Measurements from ENCODE around the gene SKAP1.

DNA sequence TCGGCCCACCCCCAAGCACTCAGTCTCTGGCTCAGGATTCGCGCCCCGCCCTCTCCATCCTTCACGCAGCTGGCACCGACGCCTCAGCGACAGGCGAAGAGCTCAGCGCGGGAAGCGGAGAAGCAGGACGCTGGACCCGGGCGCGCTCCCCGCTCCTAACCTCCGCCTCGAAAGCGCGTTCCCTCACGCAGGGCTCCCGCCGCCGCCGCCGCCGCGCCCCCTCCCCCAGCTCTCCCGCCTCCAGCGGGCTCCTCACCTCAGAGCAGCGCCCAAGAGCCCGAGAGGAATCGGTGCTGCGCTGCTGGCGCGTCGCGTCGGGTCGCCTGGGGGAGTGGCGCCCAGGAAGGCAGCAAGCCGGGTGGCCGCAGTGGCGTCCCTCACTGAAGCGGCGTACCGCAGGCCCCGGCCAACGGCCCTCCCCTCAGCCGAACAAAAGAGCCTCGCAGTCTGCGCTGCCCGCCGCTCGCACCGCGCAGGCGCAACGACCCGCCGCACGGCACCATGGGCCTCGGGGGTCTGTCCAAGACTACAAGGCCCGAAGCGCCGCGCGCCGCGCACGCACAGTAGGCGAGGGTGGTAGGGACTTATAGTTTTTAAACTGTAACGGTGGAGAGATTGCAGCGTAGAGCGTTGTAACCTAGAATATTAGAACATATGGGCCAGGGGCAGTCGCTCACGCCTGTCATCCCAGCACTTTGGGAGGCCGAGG, 328.8 kb downstream of the SKAP1 start, which contains the start of gene CBX1:
- TF ChIP-seq, protein P1, sequence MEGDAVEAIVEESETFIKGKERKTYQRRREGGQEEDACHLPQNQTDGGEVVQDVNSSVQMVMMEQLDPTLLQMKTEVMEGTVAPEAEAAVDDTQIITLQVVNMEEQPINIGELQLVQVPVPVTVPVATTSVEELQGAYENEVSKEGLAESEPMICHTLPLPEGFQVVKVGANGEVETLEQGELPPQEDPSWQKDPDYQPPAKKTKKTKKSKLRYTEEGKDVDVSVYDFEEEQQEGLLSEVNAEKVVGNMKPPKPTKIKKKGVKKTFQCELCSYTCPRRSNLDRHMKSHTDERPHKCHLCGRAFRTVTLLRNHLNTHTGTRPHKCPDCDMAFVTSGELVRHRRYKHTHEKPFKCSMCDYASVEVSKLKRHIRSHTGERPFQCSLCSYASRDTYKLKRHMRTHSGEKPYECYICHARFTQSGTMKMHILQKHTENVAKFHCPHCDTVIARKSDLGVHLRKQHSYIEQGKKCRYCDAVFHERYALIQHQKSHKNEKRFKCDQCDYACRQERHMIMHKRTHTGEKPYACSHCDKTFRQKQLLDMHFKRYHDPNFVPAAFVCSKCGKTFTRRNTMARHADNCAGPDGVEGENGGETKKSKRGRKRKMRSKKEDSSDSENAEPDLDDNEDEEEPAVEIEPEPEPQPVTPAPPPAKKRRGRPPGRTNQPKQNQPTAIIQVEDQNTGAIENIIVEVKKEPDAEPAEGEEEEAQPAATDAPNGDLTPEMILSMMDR (IDR thresholded peaks at IDR 0.05) = no peak
- TF ChIP-seq EP300 (IDR thresholded peaks at IDR 0.05) = no peak

Data from ovary (tissue), 3 donors.